Activated T-helper 1 cell treated with anti-CD3 and anti-CD28 coated beads, Interleukin-12 subunit alpha, Interleukin-12 subunit beta, Interleukin-2, Interleukin-4 antibody, amounts not matched to agents 30 ng/mL and 10 ng/mL and 1 ng/mL, durations not matched to agents 14 hours and 24 hours and 36 hours (primary cell): ENCODE data around the gene CDA. TPM values are rescaled to one million over a fixed set of nuclear protein-coding genes. Genes with fewer than 3 reads are reported as not detected.

ENCODE experiments used
- DNase-seq: peaks from one replicate; pipeline ENCODE4 v3.0.0; 2021; ENCODE audit warnings: low spot score
- H3K27ac Mint-ChIP-seq: one replicate; pipeline ENCODE4 v1.8.0; 2021; ENCODE audit warnings: mild to moderate bottlenecking, mixed read lengths
- H3K27me3 Mint-ChIP-seq: one replicate; pipeline ENCODE4 v1.8.0; 2022; ENCODE audit warnings: mild to moderate bottlenecking, moderate library complexity, mixed read lengths; ENCODE audit not compliant: insufficient read depth
- H3K36me3 Mint-ChIP-seq: one replicate; pipeline ENCODE4 v1.8.0; 2021; ENCODE audit warnings: low read depth, mixed read lengths
- H3K4me1 Mint-ChIP-seq: one replicate; pipeline ENCODE4 v1.8.0; 2021; ENCODE audit warnings: low read depth, mixed read lengths
- H3K4me3 Mint-ChIP-seq: one replicate; pipeline ENCODE4 v1.8.0; 2021; ENCODE audit warnings: mild to moderate bottlenecking, moderate library complexity, mixed read lengths
- H3K9me3 Mint-ChIP-seq: one replicate; pipeline ENCODE4 v1.8.0; 2021; ENCODE audit warnings: mixed read lengths
- intact Hi-C: fragments of 100-400 bp; cut with micrococcal nuclease; formaldehyde crosslinking; loops from one replicate; pipeline ENCODE4 v1.15.1; 2024
- total RNA-seq: library from RNA; stranded (reverse); gene quantifications from 2 replicates; pipeline ENCODE4 v1.2.3, GENCODE V29; 2022

The CDA gene
- total RNA-seq, 1 donor from 2014 or later = not detected

- H3K9me3 Mint-ChIP-seq = no peaks in the 10 kb centered on the region
- no peak for DNase-seq
These were observed 41.8 kb downstream of the CDA start for GRCh38 chr1:20630729-20631128.

GRCh38 chr1:20632386-20632785, 43.5 kb downstream of the CDA start:
- intact Hi-C loops = loop anchor here (2.0 kb wide), 1 partner anchor 110 kb away; no protein-coding TSS in a partner anchor

More at GRCh38 chr1:20630729-20631128, 41.8 kb downstream of the CDA start:
- peaks cover 10% of the 10 kb centered on the region for H3K4me1 Mint-ChIP-seq
- H3K27ac Mint-ChIP-seq = no peak overlapping the region
- intact Hi-C loops = no loop called here
- H3K27me3 Mint-ChIP-seq = peaks cover 12% of the 10 kb centered on the region
- H3K36me3 Mint-ChIP-seq = no peaks in the 10 kb centered on the region
- H3K4me3 Mint-ChIP-seq = no peak overlapping the region

GRCh38 chr1:20633190-20634064, 44.5 kb downstream of the CDA start, which contains the start of gene PINK1:
Gene PINK1 (plus strand): TSS chr1:20633458. CDS start chr1:20633549, 91 bp downstream.
- intact Hi-C loops = loop anchor here (1.0 to 2.0 kb wide), 5 partner anchors 28 to 448 kb away; partner anchors contain the start of genes DDOST and MUL1
- peak within 1 kb of the TSS; percentile 83 for H3K4me3 Mint-ChIP-seq
- H3K27me3 Mint-ChIP-seq = peaks cover 1% of the 10 kb centered on the region
- H3K4me1 Mint-ChIP-seq = peaks cover 10% of the 10 kb centered on the region
- DNase-seq = peak; percentile 85
- peak within 1 kb of the TSS; percentile 48 for H3K27ac Mint-ChIP-seq
- no peaks in the 10 kb centered on the region for H3K36me3 Mint-ChIP-seq
- no peaks in the 10 kb centered on the region for H3K9me3 Mint-ChIP-seq

More at GRCh38 chr1:20632386-20632785, 43.5 kb downstream of the CDA start:
- peaks cover 7% of the 10 kb centered on the region for H3K27me3 Mint-ChIP-seq
- H3K4me1 Mint-ChIP-seq = peaks cover 10% of the 10 kb centered on the region
- no peak overlapping the region for H3K27ac Mint-ChIP-seq
- H3K4me3 Mint-ChIP-seq = peak overlapping the region; percentile 59
- no peaks in the 10 kb centered on the region for H3K36me3 Mint-ChIP-seq
- H3K9me3 Mint-ChIP-seq = no peaks in the 10 kb centered on the region
- no peak for DNase-seq

GRCh38 chr1:20634065-20634593, 45.2 kb downstream of the CDA start:
- no peaks in the 10 kb centered on the region for H3K36me3 Mint-ChIP-seq
- peak overlapping the region; percentile 83 for H3K4me3 Mint-ChIP-seq
- peaks cover 10% of the 10 kb centered on the region for H3K4me1 Mint-ChIP-seq
- H3K27ac Mint-ChIP-seq = peak overlapping the region; percentile 48
- no peak for DNase-seq
- H3K27me3 Mint-ChIP-seq = no peaks in the 10 kb centered on the region
- no peaks in the 10 kb centered on the region for H3K9me3 Mint-ChIP-seq
- intact Hi-C loops = loop anchor here (1.0 kb wide), 2 partner anchors 59 to 126 kb away; partner anchors contain the start of gene MUL1

- Mint-ChIP-seq H3K4me3 (peak overlapping the region; percentile 83), H3K9me3 (no peaks in the 10 kb centered on the region), H3K27ac (peak overlapping the region; percentile 48), H3K4me1 (peaks cover 10% of the 10 kb centered on the region), H3K36me3 (no peaks in the 10 kb centered on the region), H3K27me3 (no peaks in the 10 kb centered on the region)
- DNase-seq = no peak
- intact Hi-C loops = loop anchor here (1.0 kb wide), 2 partner anchors 59 to 126 kb away; partner anchors contain the start of gene MUL1
These were observed 45.7 kb downstream of the CDA start for GRCh38 chr1:20634594-20635084.

- intact Hi-C loops = no loop called here
These were observed 48.0 kb downstream of the CDA start for GRCh38 chr1:20636785-20637347.

GRCh38 chr1:20640183-20640597, 51.3 kb downstream of the CDA start:
- peak; percentile 45 for DNase-seq
- intact Hi-C loops = loop anchor here (1.0 to 10.0 kb wide), 4 partner anchors 21 to 425 kb away; partner anchors contain the start of gene DDOST
- no peaks in the 10 kb centered on the region for H3K4me1 Mint-ChIP-seq
- H3K36me3 Mint-ChIP-seq = no peaks in the 10 kb centered on the region
- no peak overlapping the region for H3K4me3 Mint-ChIP-seq
- no peaks in the 10 kb centered on the region for H3K9me3 Mint-ChIP-seq
- no peaks in the 10 kb centered on the region for H3K27me3 Mint-ChIP-seq
- H3K27ac Mint-ChIP-seq = no peak overlapping the region

More at GRCh38 chr1:20636785-20637347, 48.0 kb downstream of the CDA start:
- H3K36me3 Mint-ChIP-seq = no peaks in the 10 kb centered on the region
- no peak overlapping the region for H3K4me3 Mint-ChIP-seq
- H3K9me3 Mint-ChIP-seq = no peaks in the 10 kb centered on the region
- H3K4me1 Mint-ChIP-seq = peaks cover 10% of the 10 kb centered on the region
- no peak overlapping the region for H3K27ac Mint-ChIP-seq
- H3K27me3 Mint-ChIP-seq = no peaks in the 10 kb centered on the region
- DNase-seq = no peak

- Mint-ChIP-seq H3K27ac (no peak overlapping the region), H3K27me3 (no peaks in the 10 kb centered on the region), H3K4me1 (no peaks in the 10 kb centered on the region), H3K36me3 (no peaks in the 10 kb centered on the region), H3K4me3 (no peak overlapping the region), H3K9me3 (no peaks in the 10 kb centered on the region)
- no peak for DNase-seq
- intact Hi-C loops = loop anchor here (2.0 to 10.0 kb wide), 2 partner anchors 19 to 427 kb away; partner anchors contain the start of gene DDOST
These were observed 53.1 kb downstream of the CDA start for GRCh38 chr1:20641975-20642374.

GRCh38 chr1:20643080-20643479, 54.2 kb downstream of the CDA start:
- no peak for DNase-seq
- Mint-ChIP-seq H3K27ac (no peak overlapping the region), H3K27me3 (no peaks in the 10 kb centered on the region), H3K36me3 (no peaks in the 10 kb centered on the region), H3K9me3 (no peaks in the 10 kb centered on the region), H3K4me1 (no peaks in the 10 kb centered on the region), H3K4me3 (no peak overlapping the region)
- intact Hi-C loops = loop anchor here (10.0 kb wide), 1 partner anchor 428 kb away; no protein-coding TSS in a partner anchor

GRCh38 chr1:20644416-20644815, 55.5 kb downstream of the CDA start:
- no peak overlapping the region for H3K27ac Mint-ChIP-seq

GRCh38 chr1:20645414-20645813, 56.5 kb downstream of the CDA start:
- intact Hi-C loops = loop anchor here (10.0 kb wide), 1 partner anchor 431 kb away; no protein-coding TSS in a partner anchor
- no peaks in the 10 kb centered on the region for H3K9me3 Mint-ChIP-seq
- H3K27ac Mint-ChIP-seq = no peak overlapping the region
- H3K36me3 Mint-ChIP-seq = peaks cover 7% of the 10 kb centered on the region
- H3K4me3 Mint-ChIP-seq = no peak overlapping the region
- no peaks in the 10 kb centered on the region for H3K27me3 Mint-ChIP-seq
- no peak for DNase-seq
- no peaks in the 10 kb centered on the region for H3K4me1 Mint-ChIP-seq

More at GRCh38 chr1:20644416-20644815, 55.5 kb downstream of the CDA start:
- Mint-ChIP-seq H3K4me1 (no peaks in the 10 kb centered on the region), H3K4me3 (no peak overlapping the region), H3K27me3 (no peaks in the 10 kb centered on the region), H3K9me3 (no peaks in the 10 kb centered on the region), H3K36me3 (peaks cover 7% of the 10 kb centered on the region)
- DNase-seq = no peak
- intact Hi-C loops = loop anchor here (10.0 kb wide), 1 partner anchor 430 kb away; no protein-coding TSS in a partner anchor

GRCh38 chr1:20648438-20648837, 59.5 kb downstream of the CDA start:
- Mint-ChIP-seq H3K4me1 (no peaks in the 10 kb centered on the region), H3K27ac (no peak overlapping the region), H3K9me3 (no peaks in the 10 kb centered on the region), H3K4me3 (no peak overlapping the region), H3K27me3 (no peaks in the 10 kb centered on the region), H3K36me3 (peaks cover 30% of the 10 kb centered on the region)
- DNase-seq = no peak
- intact Hi-C loops = loop anchor here (10.0 kb wide), 1 partner anchor 434 kb away; no protein-coding TSS in a partner anchor
